Measurements from ENCODE around the gene TRMT1L.

Gene TRMT1L

DNA sequence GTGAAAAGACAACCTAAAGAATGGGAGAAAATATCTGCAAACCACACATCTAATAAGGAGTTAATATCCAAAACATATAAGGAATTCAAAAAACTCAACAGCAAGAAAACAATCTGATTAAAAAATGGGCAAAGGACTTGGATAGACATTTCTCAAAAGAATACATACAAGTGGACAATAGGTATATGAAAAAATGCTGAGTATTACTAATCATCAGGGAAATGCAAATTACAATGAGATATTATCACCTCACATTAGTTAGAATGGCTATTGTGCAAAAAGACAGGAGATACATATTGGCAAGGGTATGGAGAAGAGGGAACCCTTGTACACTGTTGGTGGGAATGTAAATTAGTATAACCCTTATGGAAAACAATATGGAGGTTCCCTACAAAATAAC lies 44.9 kb downstream of the TRMT1L start:
- no peak for DNase-seq (ENCODE audit: low spot score)

DNA sequence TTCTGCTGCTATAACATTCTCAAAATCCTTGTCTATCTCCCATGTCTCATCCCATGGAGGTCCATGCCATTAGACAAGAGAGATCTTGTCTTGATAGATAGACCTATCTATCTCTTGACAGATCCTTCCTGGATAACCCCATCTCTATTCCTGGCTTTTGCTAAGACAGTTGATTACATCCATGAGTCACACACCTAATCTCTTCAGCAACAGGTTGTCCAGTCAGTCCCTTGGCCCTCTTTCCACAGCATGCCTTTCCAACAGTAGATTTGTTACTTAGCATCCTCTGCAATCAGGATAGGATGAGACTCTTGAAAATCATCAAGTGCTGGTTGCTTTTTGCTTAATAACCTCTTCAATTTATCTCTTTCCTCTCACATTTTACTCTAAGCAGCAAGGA lies 46.6 kb downstream of the TRMT1L start:
- no peak for DNase-seq (ENCODE audit: low spot score)

DNA sequence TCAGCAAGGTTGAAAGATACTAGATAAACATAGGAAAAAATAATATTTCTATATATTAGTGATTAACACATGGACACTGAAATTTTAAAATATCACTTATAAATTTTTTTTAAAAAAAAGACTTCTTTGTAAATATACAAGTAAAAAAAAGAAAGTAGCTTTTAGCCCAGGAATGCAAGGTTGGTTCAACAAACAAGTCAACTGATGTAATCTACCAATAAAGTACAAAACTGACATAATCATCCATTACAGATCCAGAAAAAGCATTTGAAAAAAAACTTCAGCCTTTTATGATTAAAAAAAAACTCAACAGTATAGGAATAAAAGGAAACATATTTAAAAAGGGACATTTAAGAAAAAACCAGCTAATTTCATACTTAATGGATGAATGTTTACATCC lies 48.4 kb downstream of the TRMT1L start:
- no peak for DNase-seq (ENCODE audit: low spot score)

DNA sequence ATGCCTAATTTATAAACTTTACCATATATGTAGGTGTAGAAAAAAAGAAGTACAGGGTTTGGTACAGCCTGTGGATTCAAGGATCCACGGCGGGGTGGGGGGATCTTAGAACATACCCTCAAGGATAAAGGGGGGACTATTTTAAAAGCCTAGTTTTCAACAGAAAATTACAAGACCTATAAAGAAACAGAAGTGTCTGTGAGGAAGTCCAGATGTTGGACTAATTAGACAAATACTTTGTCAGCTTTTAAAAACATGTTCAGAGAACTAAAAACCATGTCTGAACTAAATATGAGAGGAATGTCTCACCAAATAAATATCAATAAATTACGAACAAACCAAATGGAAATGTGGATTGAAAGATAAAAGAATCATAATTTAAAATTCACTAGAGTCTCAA lies 51.6 kb downstream of the TRMT1L start:
- no peak for DNase-seq (ENCODE audit: low spot score)

DNA sequence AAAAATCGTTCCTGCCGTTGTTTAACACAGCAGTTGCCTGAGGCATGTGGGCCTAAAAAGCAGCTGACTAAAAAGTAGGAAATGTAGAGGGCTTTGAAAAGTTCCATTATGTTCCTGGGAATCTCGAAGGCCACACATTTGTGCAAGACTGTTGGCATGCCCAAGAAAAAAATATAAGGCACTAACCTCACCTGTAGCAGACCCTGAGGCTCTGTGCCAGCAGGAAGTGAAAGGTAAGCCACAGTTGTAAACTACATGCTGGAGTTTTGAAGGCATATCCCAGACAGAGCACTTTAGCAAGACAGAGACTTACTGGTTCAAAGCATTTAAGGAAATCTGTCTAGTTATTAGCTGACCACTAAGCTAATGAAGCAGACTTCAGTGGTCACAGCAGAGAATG lies 52.7 kb downstream of the TRMT1L start:
- DNase-seq (ENCODE audit: low spot score): no peak

DNA sequence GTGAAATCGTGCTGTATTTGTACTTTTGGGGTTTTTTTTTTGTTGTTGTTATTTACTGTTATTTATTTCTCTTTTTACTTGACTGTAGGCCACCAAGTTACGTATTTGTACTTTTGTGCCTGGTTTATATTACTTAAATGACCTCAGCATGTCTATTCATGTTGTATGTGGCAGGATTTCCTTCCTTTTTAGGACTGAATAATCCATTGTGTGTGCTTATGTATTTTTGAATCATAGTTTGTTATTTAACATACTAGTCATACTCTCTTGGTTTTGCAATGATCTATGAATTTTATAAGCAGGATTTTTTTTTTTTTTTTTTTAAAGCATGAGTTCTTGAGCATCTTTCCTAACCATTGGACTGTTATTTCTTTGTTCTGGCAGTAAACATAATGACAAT lies 60.2 kb downstream of the TRMT1L start:
- no peak for DNase-seq (ENCODE audit: low spot score)

DNA sequence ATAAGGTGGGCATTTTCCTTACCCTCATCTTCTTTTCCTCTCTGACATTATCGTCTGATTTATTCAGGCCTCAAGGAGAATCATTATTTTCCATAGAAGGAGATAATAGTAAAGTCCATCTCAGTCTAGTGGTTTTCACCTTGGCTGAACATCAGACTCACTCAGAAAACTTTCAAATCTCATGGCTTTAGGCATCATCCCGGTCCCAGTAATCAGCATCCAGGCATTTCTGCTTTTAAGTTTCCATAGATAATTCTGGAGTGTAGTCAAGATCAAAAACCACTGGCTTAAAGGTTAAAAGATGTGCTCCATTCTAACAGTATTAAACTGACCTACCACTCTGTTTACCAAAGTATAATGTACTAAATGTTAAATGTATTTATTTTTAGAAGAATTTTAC lies 62.0 kb downstream of the TRMT1L start:
- no peak for DNase-seq (ENCODE audit: low spot score)

DNA sequence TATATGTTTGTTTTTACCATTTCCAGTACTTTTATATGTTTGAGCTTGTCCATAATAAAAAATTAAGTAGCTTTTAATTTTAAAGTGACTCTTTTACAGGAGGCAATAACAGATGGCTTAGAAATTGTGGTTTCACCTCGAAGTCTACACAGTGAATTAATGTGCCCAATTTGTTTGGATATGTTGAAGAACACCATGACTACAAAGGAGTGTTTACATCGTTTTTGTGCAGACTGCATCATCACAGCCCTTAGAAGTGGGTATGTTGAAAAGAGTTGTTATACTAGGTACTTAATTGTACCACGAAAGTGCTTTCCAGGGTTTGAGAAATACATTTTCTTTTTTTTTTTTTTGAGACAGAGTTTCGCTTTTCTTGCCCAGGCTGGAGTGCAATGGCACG lies 65.3 kb downstream of the TRMT1L start:
- no peak for DNase-seq (ENCODE audit: low spot score)

DNA sequence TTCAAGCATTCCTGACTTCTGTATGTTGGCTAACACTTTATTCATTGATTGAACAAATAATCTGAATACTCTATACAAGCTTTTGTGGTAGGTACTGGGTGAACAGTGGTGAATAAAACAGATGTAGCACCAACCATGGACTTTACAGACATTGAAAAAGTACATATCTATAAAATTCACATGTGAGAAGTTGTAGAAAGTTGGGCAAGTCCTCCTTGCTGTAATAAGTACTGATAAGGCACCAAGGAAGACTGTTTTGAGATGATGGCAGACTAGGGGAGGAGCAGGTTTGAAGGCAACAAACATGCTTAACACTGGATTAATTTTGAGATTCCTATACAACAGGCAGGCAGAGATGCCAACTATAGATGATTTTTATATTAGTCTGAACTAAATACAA lies 69.0 kb downstream of the TRMT1L start:
- DNase-seq (ENCODE audit: low spot score): no peak

DNA sequence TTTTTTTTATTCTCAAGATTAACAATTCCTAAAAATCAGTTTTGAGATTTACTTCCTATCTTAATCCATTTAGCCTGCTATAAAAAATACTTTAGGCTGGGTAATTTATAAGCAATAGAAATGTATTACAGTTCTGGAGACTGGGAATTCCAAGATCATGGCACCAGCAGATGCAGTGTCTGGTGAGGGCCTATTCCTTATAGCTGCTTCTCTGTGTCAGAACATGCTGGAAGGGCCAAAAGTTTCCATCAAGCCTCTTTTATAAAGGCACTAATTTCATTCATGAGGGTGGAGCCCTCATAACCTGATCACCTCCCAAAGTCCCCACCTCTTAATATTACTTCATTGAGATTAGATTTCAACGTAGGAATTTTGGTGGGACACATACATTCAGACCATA lies 69.7 kb downstream of the TRMT1L start:
- DNase-seq (ENCODE audit: low spot score): no peak

DNA sequence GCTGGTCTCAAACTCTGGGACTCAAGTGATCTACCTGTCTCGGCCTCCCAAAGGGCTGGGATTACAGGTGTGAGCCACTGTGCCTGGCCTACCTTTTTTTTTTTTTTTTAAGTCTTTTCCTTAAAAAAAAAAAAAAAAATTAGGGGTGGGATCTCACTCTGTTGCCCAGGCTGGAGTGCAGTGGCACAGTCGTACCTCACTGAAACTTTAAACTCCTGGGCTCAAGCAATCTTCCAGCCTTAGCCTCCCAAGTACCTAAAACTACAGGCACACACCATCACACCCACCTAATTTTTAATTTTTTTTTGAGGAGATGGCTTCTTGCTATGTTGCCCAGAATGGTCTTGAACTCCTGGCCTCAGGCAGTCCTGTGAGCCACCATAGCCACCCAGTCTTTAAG lies 72.9 kb downstream of the TRMT1L start:
- no peak for DNase-seq (ENCODE audit: low spot score)

DNA sequence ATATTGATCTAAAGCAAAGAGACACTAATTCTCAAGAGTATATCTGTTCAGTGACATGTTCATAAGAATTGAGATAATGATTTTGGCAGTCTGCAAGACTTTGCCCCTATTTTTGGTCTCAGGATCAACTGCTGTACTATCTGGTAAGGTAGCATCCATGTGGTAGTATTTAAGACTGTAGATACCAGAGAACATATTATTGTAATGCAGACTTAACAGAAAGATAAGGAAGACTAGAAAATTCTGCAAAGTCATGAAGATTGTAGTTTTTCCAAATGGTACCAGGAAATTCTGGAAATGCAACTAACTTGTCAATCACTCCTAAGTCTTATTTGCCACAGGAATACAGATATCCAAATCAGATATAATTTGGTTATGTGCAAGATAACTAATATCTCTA lies 76.3 kb downstream of the TRMT1L start:
- no peak for DNase-seq (ENCODE audit: low spot score)

DNA sequence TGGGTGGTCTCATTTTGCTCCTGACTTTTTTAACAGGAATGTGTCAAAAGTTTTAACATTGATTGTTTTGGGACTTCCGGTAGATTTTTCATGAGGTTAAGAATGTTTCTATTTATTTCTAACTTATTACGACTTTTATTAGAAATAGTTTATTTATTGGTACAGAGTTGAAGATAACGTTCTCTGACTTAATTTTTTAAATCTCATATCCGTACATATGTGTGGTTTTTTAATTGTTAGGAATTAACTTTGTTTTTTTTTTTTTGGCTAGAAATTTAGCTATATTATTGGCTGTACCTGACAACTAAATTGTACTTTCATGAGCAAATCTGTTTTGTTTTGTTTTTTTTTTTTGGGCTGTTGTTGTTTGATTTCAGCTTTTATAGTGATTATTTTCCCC lies 79.4 kb downstream of the TRMT1L start:
- DNase-seq (ENCODE audit: low spot score): no peak

DNA sequence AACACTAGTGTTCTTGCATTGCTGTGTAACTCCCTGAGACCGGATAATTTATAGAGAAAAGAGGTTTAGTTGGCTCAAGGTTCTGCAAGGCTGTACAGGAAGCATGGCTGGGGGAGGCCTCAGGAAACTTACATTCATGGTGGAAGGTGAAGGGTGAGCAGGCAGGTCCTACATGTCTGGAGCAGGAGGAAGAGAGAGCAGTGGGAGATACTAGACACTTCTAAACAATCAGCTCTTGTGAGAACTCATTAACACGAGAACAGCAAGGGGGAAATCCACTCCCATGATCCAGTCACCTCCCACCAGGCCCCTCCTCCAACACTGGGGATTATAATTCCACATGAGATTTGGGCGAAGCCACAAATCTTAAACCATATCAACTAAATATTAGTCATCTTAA lies 81.3 kb downstream of the TRMT1L start:
- DNase-seq (ENCODE audit: low spot score): no peak

DNA sequence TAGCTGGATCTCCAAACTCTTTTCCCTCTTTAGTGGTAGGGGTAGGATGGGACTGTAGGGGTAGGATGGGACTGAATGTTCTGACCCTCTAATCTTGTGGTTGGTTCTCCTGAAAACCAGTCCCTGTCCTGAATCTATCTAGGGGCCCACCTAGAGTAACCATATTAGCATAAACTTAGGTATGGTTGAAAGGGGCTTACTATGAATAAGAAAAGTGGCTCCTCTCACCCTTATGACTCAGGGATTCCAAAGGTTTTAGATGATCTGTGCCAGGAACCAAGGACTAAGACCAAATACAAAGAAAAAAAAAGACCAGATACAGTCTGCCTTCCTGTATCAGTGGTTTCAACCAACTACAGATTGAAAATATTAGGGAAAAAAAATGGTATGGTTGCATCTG lies 82.4 kb downstream of the TRMT1L start:
- no peak for DNase-seq (ENCODE audit: low spot score)

DNA sequence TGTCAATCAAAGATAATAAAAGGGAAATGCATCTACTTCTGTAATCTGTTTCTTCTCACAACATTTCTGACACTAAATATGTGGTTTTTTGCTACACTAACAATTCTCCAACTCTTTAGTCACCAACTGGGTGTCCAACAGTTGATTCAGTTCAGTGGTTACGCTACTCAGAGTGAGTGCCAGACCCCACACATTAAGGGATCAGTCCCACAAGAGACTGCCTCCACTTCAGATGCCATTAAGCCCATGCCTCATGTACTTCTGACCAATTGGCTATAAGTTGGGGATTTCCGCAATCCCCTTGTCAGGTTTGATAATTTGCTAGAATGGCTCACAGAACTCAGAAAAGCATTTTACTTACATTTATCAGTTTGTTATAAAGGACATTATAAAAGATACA lies 83.0 kb downstream of the TRMT1L start:
- DNase-seq (ENCODE audit: low spot score): no peak

DNA sequence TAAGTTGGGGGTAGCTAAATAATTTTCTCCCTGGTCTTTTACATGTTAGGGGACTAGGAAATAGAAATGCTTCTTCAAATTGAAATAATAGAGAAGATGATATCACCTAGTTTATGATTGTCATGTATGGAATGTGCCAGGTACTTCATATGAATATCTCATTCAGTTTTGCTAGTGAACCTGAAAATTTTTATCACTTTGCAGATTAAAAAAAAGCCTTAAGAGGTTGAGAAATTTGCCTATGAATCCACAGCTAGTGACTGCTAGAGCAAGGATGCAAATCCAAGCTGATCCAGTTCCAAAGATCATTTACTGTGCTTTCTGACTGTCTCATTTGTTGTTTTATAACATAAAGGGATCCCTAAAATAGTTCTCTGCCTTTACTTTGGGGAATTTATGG lies 86.7 kb downstream of the TRMT1L start:
- DNase-seq (ENCODE audit: low spot score): no peak

DNA sequence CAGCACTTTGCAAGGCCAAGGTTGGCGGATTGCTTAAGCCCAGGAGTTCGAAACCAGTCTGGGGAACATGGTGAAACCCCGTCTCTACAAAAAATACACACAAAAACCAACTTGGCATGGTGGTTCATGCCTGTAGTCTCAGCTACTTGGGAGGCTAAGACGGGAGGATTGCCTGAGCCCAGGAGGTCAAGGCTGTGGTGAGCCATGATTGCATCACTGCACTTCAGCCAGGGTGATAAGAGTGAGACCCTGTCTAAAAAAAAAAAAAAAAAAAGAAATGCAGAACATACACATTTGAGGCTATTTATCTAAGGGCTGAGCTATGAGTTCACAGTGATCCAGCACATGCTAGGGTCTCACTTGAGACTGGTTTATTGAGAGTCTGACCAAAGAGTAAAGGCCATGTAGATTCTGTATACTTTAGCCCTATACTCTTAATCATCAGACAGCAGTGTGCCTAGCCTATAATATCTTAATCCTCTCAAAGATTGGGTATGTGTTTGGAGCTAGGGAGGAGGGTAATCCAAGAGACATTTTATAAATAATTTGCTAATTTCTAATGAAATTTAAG lies 87.5 kb downstream of the TRMT1L start:
- DNase-seq (ENCODE audit: low spot score): no peak

DNA sequence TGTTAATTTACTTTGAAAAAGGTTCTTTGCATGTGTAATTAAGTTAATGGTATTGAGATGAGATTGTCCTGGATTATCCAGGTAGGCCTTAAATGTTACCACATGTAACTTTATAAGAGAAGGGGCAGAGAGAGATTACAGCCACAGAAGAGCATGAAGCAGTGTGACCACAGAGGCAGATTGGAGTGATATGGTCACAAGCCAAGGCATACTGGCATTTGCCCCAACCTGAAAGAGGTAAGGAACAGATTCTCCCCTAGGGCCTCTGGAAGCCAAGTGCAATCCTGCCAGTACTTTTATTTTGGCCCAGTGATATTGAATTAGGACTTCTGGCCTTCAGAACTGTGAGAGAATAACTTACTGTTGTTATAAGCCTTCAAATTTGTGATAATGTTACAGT lies 88.4 kb downstream of the TRMT1L start:
- no peak for DNase-seq (ENCODE audit: low spot score)
